ENCODE measurements around the gene KRTAP5-6. TPM values are rescaled to one million over a fixed set of nuclear protein-coding genes. Genes with fewer than 3 reads are reported as not detected.
A peak's percentile ranks its signal among the peaks of the same experiment; 100 is the strongest.

The KRTAP5-6 gene
- not detected for polyA plus RNA-seq (2012; ENCODE audit: insufficient read depth, insufficient read length)

- H3K4me3 ChIP-seq (ENCODE audit: low read length): no peak within 1 kb of the TSS
- no peak for DNase-seq (ENCODE audit: low read depth, low spot score)
Observed at GRCh38 chr11:1696608-1697570, at the start of gene KRTAP5-6. TSS of gene KRTAP5-6 (plus strand) at chr11:1697195. CDS start at chr11:1697246, 51 bp downstream.

DNA sequence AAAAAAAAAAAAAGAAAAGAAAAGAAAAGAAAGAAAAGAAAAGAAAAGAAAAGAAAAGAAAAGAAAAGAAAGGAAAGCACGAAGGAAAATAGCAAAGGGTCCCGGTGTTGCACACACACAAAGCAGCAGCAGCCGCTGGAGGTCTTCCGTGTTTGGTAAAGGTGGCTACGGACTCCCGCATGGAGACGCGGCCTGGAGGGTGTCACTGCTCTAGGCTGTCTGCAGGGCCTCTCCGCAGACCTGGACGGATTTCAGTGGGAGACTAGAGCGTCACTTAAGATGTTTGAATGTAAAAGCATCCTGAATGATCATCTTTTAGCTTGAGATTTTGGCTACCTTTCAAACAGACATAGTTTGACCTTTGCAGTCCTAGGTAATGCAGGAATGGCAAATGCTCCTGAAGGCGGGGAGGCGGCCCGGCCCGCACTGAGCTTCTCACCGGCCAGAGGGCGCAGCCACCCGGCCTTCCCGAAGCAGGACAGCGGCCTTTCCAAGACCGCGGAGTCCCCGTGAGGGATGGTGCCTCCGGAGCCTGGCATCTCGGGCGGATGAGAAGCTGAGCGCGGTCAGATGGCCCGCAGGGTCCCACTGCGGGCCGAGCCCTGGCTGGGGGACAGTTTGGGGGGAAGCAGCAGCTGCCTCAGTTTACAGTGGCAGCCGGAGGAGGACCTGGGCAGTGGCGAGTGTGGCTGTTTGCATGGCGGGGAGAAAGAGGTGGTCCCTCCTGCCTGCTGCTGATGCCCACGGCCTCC is 48.9 kb upstream of the KRTAP5-6 start:
- no peak for DNase-seq (ENCODE audit: low read depth, low spot score)

DNA sequence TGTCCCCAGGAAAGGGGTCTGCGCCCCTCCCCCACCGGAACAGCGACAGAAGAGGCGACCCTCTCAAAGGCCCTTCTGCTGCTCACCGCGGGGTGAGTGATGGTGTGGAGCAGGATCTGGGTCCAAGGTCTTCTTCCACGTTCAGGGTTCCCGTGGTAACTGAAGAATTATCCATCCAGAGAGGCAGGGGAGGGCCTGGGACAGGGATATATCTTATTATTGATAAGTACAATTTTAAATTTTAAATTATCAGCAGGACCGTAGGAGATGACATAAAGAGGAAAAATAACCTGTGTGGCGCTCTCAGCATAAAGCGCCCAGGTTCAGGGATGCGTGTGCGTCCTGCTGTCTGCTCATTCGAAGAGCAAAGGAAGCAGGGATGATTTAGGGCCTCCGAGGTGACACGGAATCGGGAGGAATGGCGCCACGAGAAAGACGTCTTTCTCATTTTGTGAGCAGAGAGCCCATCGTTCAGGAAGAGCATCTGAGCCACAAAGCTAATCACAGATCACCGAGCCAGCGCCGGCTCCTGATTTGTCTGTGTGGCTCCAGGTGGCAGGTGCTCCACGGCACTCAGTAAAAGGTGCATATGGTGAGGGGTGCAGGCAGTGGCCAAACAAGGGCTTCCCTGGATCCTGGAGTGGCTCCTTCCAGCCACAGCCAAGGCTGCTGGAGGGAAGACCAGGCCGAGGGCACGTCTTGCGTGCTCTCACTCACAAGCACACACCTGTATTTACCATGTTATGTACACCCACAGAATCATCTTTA is 48.2 kb upstream of the KRTAP5-6 start:
- no peak overlapping the region for H3K4me3 ChIP-seq (ENCODE audit: low read length)
- no peak for DNase-seq (ENCODE audit: low read depth, low spot score)

More for the DNA sequence above, 48.9 kb upstream of the KRTAP5-6 start:
- H3K4me3 ChIP-seq (ENCODE audit: low read length): no peak overlapping the region

- DNase-seq (ENCODE audit: low read depth, low spot score): no peak
- H3K4me3 ChIP-seq (ENCODE audit: low read length): no peak overlapping the region
Observed at GRCh38 chr11:1650034-1650917, 46.7 kb upstream of the KRTAP5-6 start.

- DNase-seq (ENCODE audit: low read depth, low spot score): no peak
- H3K4me3 ChIP-seq (ENCODE audit: low read length): no peak overlapping the region
Observed at GRCh38 chr11:1650918-1651262, 46.1 kb upstream of the KRTAP5-6 start.

DNA sequence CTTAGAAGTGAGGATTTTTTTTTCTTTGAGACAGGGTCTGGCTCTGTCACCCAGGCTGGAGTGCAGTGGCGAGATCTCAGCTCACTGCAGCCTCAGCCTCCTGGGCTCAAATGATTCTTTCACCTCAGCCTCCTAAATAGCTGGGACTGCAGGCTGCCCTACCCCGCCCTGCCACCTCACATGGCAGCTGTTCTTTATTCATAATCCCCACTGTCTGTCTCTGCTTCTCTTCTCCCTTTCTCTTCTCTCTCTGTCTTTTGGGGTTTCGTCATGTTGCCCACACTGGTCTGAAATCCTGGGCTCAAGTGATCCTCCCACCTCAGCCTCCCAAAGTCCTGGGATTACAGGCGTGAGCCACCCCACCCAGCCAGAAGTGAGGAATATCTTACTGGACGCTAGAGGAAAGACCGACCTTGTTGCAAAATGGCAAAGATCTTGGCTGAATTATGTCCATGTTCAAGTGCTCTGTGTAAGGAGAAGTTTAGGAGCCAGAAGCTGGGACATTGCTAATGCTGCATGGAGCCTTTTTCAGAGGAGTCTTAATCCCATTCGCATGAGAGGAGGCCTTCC is 45.5 kb upstream of the KRTAP5-6 start:
- no peak overlapping the region for H3K4me3 ChIP-seq (ENCODE audit: low read length)
- no peak for DNase-seq (ENCODE audit: low read depth, low spot score)

- no peak for DNase-seq (ENCODE audit: low read depth, low spot score)
- H3K4me3 ChIP-seq (ENCODE audit: low read length): no peak overlapping the region
Observed at GRCh38 chr11:1652026-1652425, 45.0 kb upstream of the KRTAP5-6 start.

GRCh38 chr11:1652442-1652770 is 44.6 kb upstream of the KRTAP5-6 start:
- DNase-seq (ENCODE audit: low read depth, low spot score): no peak
- no peak overlapping the region for H3K4me3 ChIP-seq (ENCODE audit: low read length)

GRCh38 chr11:1652771-1653540 is 44.0 kb upstream of the KRTAP5-6 start:
- H3K4me3 ChIP-seq (ENCODE audit: low read length): no peak overlapping the region
- DNase-seq (ENCODE audit: low read depth, low spot score): no peak

GRCh38 chr11:1653541-1654387 is 43.2 kb upstream of the KRTAP5-6 start:
- H3K4me3 ChIP-seq (ENCODE audit: low read length): no peak overlapping the region
- no peak for DNase-seq (ENCODE audit: low read depth, low spot score)

DNA sequence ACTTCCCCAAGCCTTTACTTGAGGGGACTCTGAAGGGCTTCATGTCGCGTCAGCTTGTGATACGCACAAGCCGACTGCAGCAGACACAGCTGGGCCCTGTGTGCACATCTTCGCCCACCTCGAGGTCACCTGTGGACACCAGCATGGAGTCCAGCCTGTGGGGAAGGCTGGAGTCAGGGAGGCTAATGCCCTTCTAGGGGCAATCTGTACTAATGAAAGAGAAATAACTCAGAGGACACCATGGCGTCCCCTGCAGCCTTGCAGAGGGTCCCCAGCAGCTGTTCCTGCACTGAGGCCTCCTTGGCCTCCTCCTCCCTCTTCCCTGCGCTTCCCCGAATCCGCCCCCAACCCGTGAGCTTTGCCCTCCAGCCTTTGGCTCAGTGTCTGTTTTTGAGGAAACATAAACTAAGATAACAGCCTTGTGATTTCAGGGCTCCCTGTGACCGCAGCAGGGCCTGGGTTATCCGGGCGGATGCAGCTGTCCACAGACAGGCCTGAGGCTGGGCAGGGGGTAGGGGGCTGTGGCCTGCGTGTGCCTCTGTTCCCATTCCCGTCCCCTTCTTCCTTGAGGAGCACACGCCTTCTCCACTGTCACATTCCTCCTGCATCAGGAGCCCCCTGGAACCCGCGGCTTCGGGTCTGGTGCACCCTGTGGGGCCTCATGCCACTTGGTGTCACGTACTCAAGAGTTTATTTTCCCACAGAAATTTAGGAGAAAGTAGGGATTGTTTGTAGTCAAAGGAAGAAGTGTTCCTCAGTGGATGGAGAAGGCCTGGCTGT is 42.4 kb upstream of the KRTAP5-6 start:
- DNase-seq (ENCODE audit: low read depth, low spot score): no peak
- no peak overlapping the region for H3K4me3 ChIP-seq (ENCODE audit: low read length)

DNA sequence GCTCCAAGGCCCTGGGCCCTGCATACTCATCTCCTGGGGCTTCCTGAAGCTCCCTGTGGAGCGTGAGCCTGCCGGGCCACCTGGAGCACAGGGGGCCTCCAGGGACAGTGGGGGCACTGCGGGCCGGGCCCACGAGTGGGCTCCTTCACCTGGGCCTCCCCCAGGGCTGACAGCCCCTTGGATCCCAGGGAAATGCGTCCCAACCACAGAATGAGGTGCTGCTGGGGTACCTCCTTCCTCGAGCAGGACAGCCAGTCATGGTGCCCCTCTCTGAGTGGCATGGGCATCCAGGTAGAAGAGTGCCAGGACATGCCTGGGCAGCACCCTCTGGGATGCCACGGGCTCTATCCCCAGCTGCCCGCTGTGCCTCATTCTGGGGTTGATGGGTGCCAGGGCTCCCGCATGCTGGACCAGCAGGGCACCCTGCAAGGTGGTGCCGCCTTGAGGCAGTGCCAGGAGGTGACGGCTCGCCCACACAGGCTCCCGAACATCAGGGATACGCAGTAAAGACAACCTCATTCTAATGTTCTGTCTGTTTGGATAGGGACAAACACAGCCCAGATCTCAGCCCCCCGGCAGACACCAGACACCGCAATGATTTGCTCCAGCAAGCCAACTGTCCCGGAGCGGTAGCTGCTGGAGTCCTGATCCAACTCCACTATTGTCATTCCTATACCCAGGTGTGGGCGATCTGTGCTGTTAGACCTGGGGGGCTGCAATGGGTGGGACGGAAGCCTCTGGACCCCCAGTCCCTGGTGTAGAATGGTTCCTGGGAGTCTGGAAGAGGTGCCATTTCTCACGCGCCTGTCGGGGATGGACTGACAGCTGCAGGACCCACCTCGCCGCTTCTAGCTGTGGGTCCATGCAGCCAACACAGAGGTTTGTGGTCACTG is 41.6 kb upstream of the KRTAP5-6 start:
- no peak for DNase-seq (ENCODE audit: low read depth, low spot score)
- no peak overlapping the region for H3K4me3 ChIP-seq (ENCODE audit: low read length)

- no peak for DNase-seq (ENCODE audit: low read depth, low spot score)
Observed at GRCh38 chr11:1656061-1656441, 40.9 kb upstream of the KRTAP5-6 start.

DNA sequence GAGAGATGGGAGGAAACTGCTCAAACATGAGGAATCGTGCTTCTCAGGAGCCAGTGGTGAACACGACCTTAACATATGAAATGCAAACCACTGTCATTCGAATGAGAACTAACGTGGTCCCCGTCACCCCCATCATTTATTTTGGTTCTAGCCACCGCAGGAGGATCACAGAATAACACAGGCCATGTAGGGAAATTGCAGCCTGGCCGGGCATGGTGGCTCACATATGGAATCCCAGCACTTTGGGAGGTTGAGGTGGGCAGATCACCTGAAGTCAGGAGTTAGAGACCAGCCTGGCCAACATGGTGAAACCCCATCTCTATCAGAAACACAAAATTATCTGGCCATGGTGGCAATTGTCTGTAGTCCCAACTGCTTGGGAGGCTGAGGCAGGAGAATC is 40.3 kb upstream of the KRTAP5-6 start:
- H3K4me3 ChIP-seq (ENCODE audit: low read length): no peak overlapping the region
- no peak for DNase-seq (ENCODE audit: low read depth, low spot score)

More at GRCh38 chr11:1656061-1656441, 40.9 kb upstream of the KRTAP5-6 start:
- no peak overlapping the region for H3K4me3 ChIP-seq (ENCODE audit: low read length)

- DNase-seq (ENCODE audit: low read depth, low spot score): peak; percentile 32
- H3K4me3 ChIP-seq (ENCODE audit: low read length): no peak overlapping the region
Observed at GRCh38 chr11:1659506-1659905, 37.5 kb upstream of the KRTAP5-6 start.
